COR-L47 (cell line): Measurements from ENCODE around the gene HK2.
A peak's percentile ranks its signal among the peaks of the same experiment; 100 is the strongest.
"Not testable (repeated sequence)": the region's sequence is repeated elsewhere in the genome, so short reads cannot be mapped to it uniquely, and the experiment has no call there.

Experiments used
- DNase-seq: peaks from one replicate; lab custom pipeline; 2025; lab: John Stamatoyannopoulos, UW

Gene HK2

GRCh38 chr2:74834792-74835755 is 1.1 kb downstream of the HK2 start:
- DNase-seq: peak; percentile 51

- DNase-seq: peak; percentile 25
Measured at GRCh38 chr2:74835831-74836674, 2.1 kb downstream of the HK2 start.

DNA sequence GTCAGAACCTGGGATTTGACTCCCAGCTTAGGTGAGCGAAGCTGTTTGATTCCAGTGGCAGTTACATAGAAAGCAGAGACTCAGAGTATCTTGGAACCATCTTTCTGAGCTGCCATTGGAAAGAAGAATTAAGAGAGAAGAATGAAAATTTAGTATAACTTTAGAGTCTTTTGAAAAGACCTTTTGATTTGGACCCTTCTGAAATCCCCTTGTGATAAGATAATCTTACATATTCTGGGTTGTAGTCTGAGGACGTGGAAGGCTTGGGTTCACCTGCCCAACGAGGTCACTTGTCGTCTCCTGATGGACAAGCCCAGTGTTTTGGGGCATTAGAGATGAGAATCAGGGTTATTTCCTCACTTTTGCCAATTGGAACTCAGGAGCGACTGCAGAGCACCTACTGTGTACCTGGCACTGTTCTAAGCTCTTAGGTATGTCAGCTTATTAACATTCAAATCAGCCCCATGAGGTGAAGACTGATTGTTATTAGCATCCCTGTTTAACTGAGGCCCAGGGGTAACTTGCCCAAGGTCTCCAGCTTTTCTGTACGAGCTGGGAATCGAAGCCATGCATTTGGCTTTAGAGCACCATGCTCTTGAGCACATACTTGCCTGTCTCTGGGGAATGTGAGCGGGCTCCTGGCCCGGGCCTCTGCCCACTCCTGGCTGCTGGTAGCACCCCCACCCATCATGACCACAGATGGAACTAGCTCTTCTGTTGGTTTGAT is 2.9 kb downstream of the HK2 start:
- DNase-seq: no peak

DNA sequence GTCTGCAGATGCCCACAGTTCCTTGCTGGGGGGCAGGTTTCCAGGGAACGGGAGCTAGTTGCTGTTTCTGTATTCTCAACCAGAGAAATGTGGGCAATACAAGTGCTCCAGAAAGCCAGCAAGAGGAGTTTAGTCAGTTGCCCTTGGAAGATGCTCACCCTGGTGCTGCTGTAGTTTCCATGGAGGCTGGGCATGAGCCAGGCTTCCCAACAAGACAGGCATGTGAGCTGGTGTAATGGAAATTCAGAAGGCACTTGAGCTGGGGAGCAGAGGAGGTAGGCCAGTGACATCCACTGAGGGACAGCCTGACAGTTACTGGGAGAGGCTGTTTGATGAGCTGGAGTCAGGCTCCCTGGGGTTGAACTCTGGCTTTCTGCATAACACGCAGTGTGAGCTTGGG is 7.7 kb downstream of the HK2 start:
- no peak for DNase-seq

DNA sequence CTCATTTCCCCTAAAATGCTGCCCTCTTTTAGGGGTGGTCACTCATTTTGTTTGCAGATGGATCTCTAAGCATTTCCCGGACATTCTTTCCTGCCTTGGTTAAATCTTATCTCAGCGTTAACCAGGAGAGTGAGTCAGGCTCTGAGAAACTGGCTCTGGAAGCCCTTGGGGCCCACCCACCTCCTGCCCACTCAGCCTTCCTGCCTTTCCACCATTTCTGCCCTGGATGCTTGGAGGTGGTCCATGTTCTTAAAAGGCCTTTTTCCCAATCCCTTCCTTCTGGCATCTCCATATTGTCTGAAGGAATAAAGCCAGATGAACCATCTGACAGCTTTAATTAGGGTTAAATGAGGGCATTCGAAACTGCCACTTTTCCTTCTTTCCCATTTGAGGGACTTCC is 9.5 kb downstream of the HK2 start:
- no peak for DNase-seq

DNA sequence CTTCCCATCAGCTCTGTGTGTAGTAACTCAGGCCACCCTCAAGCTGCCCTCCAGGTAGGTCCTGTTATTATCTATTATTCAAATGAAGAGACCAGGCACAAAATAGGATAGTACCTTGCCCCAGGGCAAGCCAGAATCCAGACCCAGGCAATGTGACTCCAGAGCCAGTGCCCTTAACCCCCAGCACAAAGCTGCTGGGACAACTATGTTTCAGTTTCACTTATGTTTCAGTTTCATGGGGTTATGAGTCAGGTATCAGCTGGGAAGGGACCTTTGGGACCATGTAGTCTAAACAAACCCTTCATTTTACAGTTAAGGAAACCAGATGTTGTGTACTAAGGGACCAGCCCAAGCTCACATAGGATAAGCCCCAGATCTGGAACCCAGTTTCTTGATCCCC is 10.0 kb downstream of the HK2 start:
- no peak for DNase-seq

DNA sequence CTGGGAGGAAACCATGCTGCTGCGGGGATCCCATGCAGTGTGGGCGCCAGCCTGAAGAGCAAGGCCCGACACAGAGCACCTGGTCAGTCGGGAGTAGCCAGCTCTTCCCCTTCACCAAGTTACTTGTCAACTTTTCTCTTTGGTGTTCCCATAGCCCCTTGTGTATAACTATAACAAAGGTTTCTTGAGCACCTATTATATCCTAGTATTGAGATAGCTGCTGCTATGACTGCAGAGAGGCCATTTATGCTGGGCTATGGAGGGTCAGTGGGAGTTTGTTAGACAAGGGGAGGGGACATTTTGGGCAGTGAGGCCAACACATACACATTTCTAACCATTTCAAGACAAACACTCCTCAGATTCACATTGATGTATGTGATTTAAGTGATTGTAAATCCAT is 10.8 kb downstream of the HK2 start:
- DNase-seq: no peak

GRCh38 chr2:74845217-74845751 is 11.4 kb downstream of the HK2 start:
- peak; percentile 63 for DNase-seq

- no peak for DNase-seq
Measured at GRCh38 chr2:74845991-74846390, 12.1 kb downstream of the HK2 start.

DNA sequence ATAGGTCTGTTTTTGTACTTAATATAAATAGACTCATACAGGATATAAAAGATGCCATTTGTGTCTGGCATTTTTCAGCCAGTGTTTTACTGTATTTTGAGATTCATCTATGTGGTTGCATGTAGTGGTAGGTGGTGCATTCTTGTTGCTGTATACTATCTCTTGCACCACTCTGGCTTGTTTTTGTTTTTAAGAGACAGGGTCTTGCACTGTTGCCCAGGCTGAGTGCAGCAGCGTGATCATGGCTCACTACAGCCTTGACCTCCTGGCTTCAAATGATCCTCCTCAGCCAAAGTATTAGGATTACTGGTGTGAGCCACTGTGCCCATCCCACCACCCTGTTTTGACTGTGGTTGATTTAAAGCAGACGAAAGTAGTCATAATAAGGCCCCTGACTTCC is 12.6 kb downstream of the HK2 start:
- DNase-seq: no peak

DNA sequence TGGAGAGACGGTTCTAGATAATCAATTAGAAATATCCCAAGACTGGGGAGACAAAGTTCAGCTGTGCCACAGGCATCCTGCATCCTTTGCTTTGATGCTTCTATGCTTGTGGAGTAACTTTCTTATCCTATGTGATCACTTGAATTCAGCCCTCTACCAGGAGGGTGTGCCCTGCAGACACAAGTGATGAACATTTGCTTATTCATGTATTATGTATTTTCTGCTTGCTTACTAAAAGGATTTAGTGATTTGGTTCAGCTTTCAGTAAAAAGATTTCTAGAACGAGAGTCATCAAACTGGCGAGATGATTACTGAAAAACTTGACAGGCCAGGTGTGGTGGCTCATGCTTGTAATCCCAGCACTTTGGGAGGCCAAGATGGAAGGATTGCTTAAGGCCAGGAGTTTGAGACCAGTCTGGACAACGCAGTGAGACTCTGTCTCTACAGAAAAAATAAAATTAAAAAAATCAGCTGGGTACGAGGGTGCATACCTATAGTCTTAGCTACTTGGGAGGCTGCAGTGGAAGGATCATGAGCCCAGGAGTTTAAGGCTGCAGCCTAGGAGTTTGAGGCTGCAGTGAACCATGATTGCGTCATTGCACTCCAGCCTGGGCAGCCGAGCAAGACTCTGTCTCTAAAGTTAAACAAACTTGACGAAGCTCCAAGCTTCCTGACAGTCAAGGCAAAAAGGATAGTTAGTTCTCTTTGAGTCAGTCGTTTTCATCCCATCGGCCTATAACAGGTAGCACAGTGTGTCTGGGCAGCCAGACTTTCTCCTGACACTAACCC is 13.3 kb downstream of the HK2 start:
- DNase-seq: no peak

DNA sequence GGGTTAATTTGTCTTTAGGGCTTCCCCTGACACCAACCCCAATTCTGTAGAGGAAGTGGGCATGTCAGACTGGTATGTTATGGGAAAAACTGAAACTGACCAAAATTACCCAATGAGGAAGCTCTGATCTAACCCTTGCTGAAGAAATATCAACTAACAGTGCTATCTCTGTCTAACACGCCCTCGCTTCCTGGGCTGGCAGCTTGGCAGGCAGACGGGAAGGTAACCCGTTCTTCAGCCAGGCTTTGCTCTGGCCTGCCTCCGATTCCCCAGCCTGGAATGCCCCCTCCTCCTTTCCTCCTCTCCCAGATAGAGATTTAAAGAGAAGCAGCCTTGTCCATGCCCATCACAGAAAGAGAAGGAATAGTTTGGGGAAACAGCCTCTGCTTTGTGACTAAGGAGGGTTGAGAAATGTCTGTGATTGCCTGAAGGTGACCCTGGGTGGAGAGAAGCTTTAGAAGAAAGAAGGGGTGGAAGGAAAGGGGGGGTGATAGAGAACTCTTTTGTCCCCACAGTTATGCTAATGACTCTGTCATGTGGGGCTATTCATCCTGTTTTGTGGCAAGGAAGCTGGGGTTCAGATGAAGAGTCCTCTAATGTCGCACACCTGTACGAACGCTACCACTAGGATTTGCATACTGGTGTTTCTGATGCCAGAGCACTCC is 15.4 kb downstream of the HK2 start:
- DNase-seq: no peak

GRCh38 chr2:74850496-74851190 is 16.7 kb downstream of the HK2 start:
- no peak for DNase-seq

DNA sequence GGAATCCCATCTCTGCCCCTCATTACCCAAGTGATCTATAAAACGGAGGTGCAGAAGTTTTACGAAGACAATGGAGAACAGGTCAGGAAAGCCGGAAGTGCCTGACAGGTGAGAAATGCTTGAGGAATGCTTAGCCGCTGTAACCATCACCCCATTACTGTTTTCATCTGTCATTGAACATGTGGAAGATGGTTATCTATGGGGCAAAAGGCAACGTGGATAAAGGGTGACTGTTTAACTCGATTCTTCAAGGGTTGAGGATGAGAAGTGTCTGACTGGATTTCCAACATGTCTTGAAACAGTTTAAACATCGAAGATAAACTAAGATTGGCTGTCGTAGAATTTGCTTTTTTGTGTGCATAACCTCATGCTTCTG is 17.3 kb downstream of the HK2 start:
- no peak for DNase-seq

DNA sequence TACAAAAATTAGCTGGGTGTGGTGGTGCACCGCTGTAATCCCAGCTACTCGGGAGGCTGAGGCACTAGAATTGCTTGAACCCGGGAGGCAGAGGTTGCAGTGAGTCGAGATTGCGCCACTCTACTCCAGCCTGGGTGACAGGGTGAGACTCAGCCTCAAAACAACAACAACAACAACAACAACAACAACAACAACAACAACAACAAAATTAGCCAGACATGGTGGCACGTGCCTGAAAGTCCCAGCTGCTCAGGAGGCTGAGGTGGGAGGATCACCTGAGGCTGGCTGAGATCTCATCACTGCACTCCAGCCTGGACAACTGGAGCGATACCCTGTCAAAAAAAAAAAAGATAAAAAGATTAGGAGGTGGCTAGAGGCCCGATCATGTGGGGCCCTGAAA is 19.4 kb downstream of the HK2 start:
- not testable (repeated sequence) for DNase-seq

DNA sequence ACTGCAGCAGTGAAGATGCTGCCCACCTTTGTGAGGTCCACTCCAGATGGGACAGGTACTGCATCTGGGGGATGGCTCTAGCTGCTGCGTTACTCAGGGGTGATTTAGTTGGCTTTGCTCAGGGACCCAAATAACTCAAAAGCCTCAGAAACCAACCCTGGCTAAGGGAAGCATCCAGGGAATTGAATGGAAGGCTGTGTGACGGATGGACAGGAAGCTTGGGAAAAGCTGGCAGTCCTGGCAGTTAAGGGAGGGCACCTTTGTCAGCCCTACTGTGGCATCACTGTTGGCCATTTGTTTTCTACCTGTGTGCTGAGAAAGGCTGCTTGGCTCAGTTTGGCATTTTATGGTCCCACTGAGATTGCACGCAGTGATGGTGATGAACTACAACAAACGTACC is 20.5 kb downstream of the HK2 start:
- DNase-seq: no peak

DNA sequence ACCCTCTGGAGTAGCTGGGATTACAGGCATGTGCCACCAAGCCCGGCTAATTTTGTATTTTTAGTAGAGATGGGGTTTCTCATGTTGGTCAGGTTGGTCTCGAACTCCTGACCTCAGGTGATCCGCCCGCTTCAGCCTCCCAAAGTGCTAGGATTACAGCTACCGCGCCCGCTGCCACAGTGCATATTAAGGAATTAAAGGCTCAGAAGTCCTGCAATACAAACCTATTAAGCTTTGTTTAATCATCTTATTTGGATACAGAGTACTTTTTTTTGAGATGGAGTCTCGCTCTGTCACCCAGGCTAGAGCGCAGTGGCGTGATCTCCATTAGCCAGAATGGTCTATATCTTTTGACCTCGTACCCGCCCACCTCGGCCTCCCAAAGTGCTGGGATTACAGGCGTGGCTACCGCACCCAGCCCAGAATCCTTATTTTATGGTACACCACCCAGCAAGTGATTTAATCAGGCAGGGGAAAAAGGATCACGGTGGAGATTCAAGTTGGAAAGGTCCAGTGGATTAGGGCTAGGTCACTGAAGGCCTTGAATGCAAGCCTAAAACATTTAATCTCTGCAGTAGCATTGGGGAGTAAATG is 21.3 kb downstream of the HK2 start:
- not testable (repeated sequence) for DNase-seq

- no peak for DNase-seq
Measured at GRCh38 chr2:74856004-74856578, 22.2 kb downstream of the HK2 start.

- no peak for DNase-seq
Measured at GRCh38 chr2:74856599-74856998, 22.7 kb downstream of the HK2 start.
